ENCODE results near the gene F12. TPM values are rescaled to one million over a fixed set of nuclear protein-coding genes. Genes with fewer than 3 reads are reported as not detected.

F12 gene
- total and polyA plus RNA-seq, 2 of the 8 experiments (the other 6 are each of a cell fraction or from before 2014, with no cell fraction given) = 6.5 to 7.8 TPM

DNA sequence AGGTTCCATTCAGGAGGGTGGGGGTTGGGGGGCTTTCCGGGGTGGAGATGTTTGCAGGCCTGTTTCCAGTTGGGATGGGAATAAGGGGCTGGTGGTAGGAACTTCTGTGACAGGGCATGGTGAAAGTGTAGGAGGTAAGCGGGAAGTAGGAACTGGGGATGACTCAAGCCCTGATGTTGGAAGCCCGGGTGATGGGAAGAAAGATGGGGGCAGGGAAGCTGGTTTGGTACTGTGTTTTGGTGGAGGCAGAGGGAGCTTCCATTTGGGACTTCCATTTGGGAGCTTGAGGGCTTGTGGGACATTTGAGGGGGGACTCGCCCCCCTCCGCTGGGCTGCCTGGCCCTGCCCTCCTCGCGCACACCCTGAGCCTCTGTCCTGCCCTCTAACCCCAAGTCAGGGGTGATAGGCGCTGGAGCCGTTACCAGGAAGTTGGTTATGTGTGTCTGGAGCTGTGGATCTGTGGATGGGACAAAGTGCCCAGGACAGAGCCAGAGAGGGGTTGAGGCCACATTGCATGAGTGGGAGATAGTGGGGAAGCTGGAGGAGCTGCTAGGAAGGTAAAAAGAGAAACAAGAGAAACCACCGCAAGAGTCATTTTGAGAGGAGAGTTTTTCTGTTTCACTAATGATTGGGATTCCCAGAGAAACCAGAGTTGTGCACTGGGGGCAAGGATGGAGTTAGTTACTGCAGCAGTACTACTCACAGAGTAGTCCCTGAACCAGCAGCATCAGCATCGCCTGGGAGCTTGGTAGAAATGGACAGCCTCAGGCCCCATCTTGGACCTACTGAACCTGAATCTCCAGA, 45.0 kb downstream of the F12 start:
- H3K27me3 ChIP-seq (replicated peaks in 1 of 4; ENCODE audit: control insufficient read depth in 3 of 4, extremely low read depth in 1 of 4, insufficient read depth in 3 of 4, low read length in 3 of 4) = peaks cover 1 to 17% (median 15%) of the 10 kb centered on the region in 4 experiments; a peak in 5 of 7 replicates
- peak overlapping the region; percentile 93 for H4K91ac ChIP-seq (replicated peaks; ENCODE audit: insufficient read length, low read length)
- no peak for FAIRE-seq
- no peak for DNase-seq (ENCODE audit: low read depth in 1 of 2, low spot score in 2 of 2)
- no peak overlapping the region for H3K23ac ChIP-seq (ENCODE audit: insufficient read length)
- no peak overlapping the region for H3K27ac ChIP-seq (ENCODE audit: low read depth, low read length)
- no peak overlapping the region for H3K4me3 ChIP-seq (ENCODE audit: extremely low read depth in 1 of 4, insufficient read depth in 2 of 4, low read depth in 3 of 4, low read length in 4 of 4)
- H3K36me3 ChIP-seq (ENCODE audit: control insufficient read depth in 2 of 4, insufficient read depth in 4 of 4, low read length in 3 of 4) = no peaks in the 10 kb centered on the region
- CTCF ChIA-PET (ENCODE audit: partially characterized antibody) = interaction anchor here (0.6 to 16.9 kb wide), 8 partner anchors 11 to 93 kb away, joined by 3 to 363 read pairs (median 74); partner anchors contain the start of genes LMAN2, MXD3, PRR7 and RGS14
- H2AFZ ChIP-seq (ENCODE audit: low read length) = no peak overlapping the region
- H2BK12ac ChIP-seq (ENCODE audit: low read depth, low read length) = peak overlapping the region; percentile 55
- H3K4me2 ChIP-seq (ENCODE audit: insufficient read depth in 1 of 2, low read depth in 2 of 2, low read length in 2 of 2) = peak overlapping the region in 1 of 2 experiments; percentile 70; a peak in 1 of 4 replicates
- H4K5ac ChIP-seq (ENCODE audit: insufficient read length, low read depth, low read length) = no peak overlapping the region
- peak overlapping the region; percentile 95; the same call in 1 of the 2 replicates for H2BK20ac ChIP-seq (ENCODE audit: low read length)
- H4K20me1 ChIP-seq (replicated peaks in 1 of 2; ENCODE audit: control insufficient read depth in 1 of 2, insufficient read depth in 2 of 2, low read length in 2 of 2) = peaks cover 0 to 6% of the 10 kb centered on the region in 2 experiments
- H3K4me1 ChIP-seq (replicated peaks in 1 of 4; ENCODE audit: control insufficient read depth in 3 of 4, insufficient read depth in 4 of 4, low read length in 3 of 4) = peaks cover 2 to 30% (median 26%) of the 10 kb centered on the region in 4 experiments
- H3K14ac ChIP-seq (ENCODE audit: insufficient read length) = no peak overlapping the region
- no peaks in the 10 kb centered on the region for H3K9me3 ChIP-seq (ENCODE audit: insufficient read depth in 2 of 2, low read depth in 1 of 2, low read length in 1 of 2)
- no peaks in the 10 kb centered on the region for H3K79me2 ChIP-seq (ENCODE audit: control insufficient read depth in 1 of 2, insufficient read depth in 2 of 2, low read length in 2 of 2)
- no peak overlapping the region for H3K56ac ChIP-seq (replicated peaks; ENCODE audit: insufficient read length, low read depth, low read length)
- WGBS, 2 experiments (ENCODE audit: extremely low coverage in 1 of 2, insufficient coverage in 1 of 2, insufficient read length in 1 of 2, insufficient replicate concordance in 2 of 2, low coverage in 1 of 2, low lambda C conversion rate in 2 of 2, missing lambda C conversion rate in 1 of 2) = 83% methylated on average over 11 of the region's 11 CpGs; no CpG with 5 or more reads in 1 of the 2 experiments
- peak overlapping the region; percentile 97 for H2BK15ac ChIP-seq (ENCODE audit: low read length)
- H4K8ac ChIP-seq (ENCODE audit: extremely low read depth, insufficient read depth, low read length) = no peak overlapping the region
- H2AK5ac ChIP-seq (ENCODE audit: low read depth, low read length) = 0 out of 2 replicates have a peak overlapping the region, but pooled peaks have one; percentile 55
- POLR2A ChIA-PET (ENCODE audit: partially characterized antibody) = interaction anchor here (0.6 to 5.9 kb wide), 5 partner anchors 12 to 123 kb away, joined by 3 to 66 read pairs (median 3); partner anchors contain the start of gene LMAN2
- peak overlapping the region; percentile 71 for H3K18ac ChIP-seq (ENCODE audit: extremely low read depth, low read length)
- peak overlapping the region; percentile 24 for H2BK120ac ChIP-seq (replicated peaks; ENCODE audit: low read depth, low read length)
- H3K9ac ChIP-seq (replicated peaks in 1 of 4; ENCODE audit: extremely low read depth in 1 of 4, low read depth in 3 of 4, low read length in 3 of 4) = no peak overlapping the region
- H3K4ac ChIP-seq (replicated peaks; ENCODE audit: insufficient read length, low read depth, low read length) = peak overlapping the region; percentile 25
- H3K23me2 ChIP-seq (ENCODE audit: low read depth, low read length) = peaks cover 19% of the 10 kb centered on the region; the same call in 1 of the 2 replicates
- peaks cover 7% of the 10 kb centered on the region; the same call in 1 of the 2 replicates for H3K79me1 ChIP-seq (ENCODE audit: low read depth, low read length)
- peak overlapping the region; percentile 8; the same call in 1 of the 2 replicates for H2BK5ac ChIP-seq (ENCODE audit: low read depth, low read length)
- no peak for TF ChIP-seq CBX5 (IDR thresholded peaks at IDR 0.05; ENCODE audit: low read depth, low read length)
- TF ChIP-seq POU5F1 (IDR thresholded peaks at IDR 0.05; ENCODE audit: low read depth, low read length) = no peak
- TF ChIP-seq JUN (IDR thresholded peaks at IDR 0.05; ENCODE audit: low read depth, low read length) = no peak
- no peak for TF ChIP-seq MAFK (IDR thresholded peaks at IDR 0.05; ENCODE audit: low read depth, low read length)
- no peak for TF ChIP-seq TAF1 (IDR thresholded peaks at IDR 0.05; ENCODE audit: low read depth, low read length)
- TF ChIP-seq CEBPB (IDR thresholded peaks at IDR 0.05; ENCODE audit: low read depth, low read length) = no peak
- TF ChIP-seq, protein P1, sequence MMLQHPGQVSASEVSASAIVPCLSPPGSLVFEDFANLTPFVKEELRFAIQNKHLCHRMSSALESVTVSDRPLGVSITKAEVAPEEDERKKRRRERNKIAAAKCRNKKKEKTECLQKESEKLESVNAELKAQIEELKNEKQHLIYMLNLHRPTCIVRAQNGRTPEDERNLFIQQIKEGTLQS (IDR thresholded peaks at IDR 0.05; ENCODE audit: insufficient read depth, low read depth, low read length) = no peak
- TF ChIP-seq, protein P2, sequence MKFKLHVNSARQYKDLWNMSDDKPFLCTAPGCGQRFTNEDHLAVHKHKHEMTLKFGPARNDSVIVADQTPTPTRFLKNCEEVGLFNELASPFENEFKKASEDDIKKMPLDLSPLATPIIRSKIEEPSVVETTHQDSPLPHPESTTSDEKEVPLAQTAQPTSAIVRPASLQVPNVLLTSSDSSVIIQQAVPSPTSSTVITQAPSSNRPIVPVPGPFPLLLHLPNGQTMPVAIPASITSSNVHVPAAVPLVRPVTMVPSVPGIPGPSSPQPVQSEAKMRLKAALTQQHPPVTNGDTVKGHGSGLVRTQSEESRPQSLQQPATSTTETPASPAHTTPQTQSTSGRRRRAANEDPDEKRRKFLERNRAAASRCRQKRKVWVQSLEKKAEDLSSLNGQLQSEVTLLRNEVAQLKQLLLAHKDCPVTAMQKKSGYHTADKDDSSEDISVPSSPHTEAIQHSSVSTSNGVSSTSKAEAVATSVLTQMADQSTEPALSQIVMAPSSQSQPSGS (IDR thresholded peaks at IDR 0.05; ENCODE audit: low read length) = no peak
- no peak for TF ChIP-seq NRF1 (IDR thresholded peaks at IDR 0.05; ENCODE audit: low read depth, low read length)
